ENCODE measurements around the gene HS6ST2.
A peak's percentile ranks its signal among the peaks of the same experiment; 100 is the strongest.

HS6ST2 gene

DNA sequence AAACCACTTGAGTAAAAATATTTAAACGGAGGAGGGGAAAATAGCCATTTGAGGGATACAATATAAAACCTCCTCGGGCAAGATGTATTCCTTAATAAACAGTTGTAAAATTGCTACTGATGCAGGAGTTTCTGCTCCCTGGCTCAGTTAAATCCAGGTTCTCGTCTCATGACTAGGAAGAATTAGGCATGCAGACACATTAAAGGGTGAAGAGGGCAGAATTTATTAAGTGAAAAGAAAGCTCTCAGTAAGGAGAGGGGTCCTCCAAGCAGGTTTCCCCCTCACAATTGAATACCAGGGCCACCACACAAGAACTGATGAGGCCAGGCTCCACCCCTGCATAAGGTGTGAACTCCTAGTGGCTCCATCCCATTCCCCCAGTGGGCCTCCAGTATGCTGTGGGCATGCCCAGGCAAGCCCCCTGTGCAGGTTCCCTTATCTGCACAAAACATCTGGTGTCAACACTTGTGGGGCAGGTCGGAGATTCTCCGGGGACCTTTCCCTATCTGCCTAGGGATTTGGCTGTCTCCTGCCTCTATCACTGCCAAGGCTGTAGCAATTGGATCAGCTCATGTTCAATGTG is 80.4 kb downstream of the HS6ST2 start:
- Histone ChIP-seq H2AFZ (ENCODE audit: low read length, unreplicated experiment) (no peak overlapping the region), H3K4me3 (ENCODE audit: low read depth, low read length) (no peak overlapping the region), H3K36me3 (ENCODE audit: insufficient read depth, low read length) (no peaks in the 10 kb centered on the region), H3K79me2 (ENCODE audit: control insufficient read depth, insufficient read depth, low read length, unreplicated experiment) (no peaks in the 10 kb centered on the region), H3K4me1 (ENCODE audit: control insufficient read depth, insufficient read depth, low read length, unreplicated experiment) (no peaks in the 10 kb centered on the region), H3K27ac (ENCODE audit: low read depth, low read length) (no peak overlapping the region), H3K27me3 (ENCODE audit: insufficient read depth, low read length) (no peaks in the 10 kb centered on the region)

DNA sequence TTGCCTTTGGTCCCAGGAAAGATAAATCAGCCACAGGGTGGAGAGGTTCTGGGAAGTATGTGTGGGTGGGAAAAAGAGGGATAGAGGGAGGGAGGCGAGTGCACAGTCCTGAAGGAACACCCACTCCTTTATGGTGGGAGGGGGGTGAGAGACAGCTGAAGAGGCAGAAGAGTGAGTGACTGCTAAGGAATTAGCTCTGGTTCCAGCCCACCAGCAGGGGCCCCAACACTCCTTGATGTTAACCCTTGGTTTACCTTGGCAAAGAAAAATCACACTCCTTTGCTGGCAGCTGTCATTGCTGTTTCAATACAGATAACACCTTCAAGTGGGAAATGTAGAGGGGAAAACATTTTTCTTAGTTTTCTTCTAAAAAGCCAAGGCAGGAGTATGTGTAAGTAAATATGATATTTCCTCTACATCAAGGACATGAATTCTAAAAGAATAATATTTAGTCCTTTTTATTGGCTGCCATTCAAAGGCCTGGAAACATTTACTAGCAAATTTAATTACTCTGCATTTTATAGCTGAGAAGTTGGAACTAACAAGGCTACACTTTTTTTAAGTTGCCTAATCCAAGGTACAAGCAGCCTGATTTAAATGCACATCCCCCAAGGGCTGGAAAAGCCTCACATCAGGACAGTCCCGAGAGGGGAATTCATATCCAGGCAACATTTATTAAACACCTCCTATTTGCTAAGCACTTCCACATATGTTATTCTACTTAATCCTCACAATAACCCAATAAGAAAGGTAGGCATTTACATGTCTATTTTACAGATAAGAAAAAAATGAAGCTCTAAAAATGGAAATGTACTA is 81.7 kb downstream of the HS6ST2 start:
- Histone ChIP-seq H3K4me1 (ENCODE audit: control insufficient read depth, insufficient read depth, low read length, unreplicated experiment) (no peaks in the 10 kb centered on the region), H3K36me3 (ENCODE audit: insufficient read depth, low read length) (no peaks in the 10 kb centered on the region), H3K79me2 (ENCODE audit: control insufficient read depth, insufficient read depth, low read length, unreplicated experiment) (no peaks in the 10 kb centered on the region), H3K27me3 (ENCODE audit: insufficient read depth, low read length) (no peaks in the 10 kb centered on the region), H3K4me3 (ENCODE audit: low read depth, low read length) (no peak overlapping the region), H3K27ac (ENCODE audit: low read depth, low read length) (no peak overlapping the region), H2AFZ (ENCODE audit: low read length, unreplicated experiment) (no peak overlapping the region)

DNA sequence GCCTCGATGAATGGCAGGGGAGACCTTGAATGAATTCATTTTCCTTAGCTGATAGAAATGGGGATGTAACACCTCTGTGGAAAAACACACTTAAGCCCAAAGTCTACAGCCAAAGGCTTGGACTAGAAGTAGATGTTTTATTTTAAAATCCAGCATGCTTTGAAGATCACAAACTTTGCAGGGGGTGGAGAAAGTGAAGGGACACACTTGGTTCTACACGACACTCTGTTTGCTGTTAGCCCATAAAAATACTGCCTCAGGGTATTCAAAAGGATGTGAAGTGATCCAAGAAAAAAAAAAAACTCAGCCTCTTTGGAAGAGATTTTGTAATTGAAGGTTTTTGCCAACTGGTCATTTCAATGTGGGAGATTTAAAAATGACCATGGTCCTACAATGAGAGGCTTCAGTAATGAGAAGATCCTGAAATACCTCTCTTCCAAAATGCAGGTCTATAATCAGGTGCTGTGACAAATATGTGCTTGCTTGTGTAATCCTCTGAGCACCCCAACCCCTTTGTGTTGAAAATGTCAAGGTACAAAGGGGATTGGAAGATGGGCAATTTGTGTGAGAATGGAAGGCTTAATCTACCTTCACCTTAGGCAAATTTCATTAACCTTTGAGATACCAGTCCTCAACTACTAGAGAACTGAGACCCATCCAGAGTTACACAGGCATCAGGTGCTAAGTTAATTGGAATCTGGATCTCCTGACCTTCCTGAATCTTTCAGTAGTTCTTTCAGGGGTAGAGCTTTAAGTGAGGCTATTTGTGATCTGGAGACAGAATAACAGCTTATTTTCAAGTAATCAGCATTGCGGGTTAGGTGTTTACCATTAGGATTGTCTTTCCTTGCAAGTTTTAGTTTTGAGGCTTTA is 82.5 kb downstream of the HS6ST2 start:
- Histone ChIP-seq H3K36me3 (ENCODE audit: insufficient read depth, low read length) (no peaks in the 10 kb centered on the region), H3K27ac (ENCODE audit: low read depth, low read length) (no peak overlapping the region), H2AFZ (ENCODE audit: low read length, unreplicated experiment) (no peak overlapping the region), H3K27me3 (ENCODE audit: insufficient read depth, low read length) (no peaks in the 10 kb centered on the region), H3K4me3 (ENCODE audit: low read depth, low read length) (no peak overlapping the region), H3K79me2 (ENCODE audit: control insufficient read depth, insufficient read depth, low read length, unreplicated experiment) (no peaks in the 10 kb centered on the region), H3K4me1 (ENCODE audit: control insufficient read depth, insufficient read depth, low read length, unreplicated experiment) (no peaks in the 10 kb centered on the region)

DNA sequence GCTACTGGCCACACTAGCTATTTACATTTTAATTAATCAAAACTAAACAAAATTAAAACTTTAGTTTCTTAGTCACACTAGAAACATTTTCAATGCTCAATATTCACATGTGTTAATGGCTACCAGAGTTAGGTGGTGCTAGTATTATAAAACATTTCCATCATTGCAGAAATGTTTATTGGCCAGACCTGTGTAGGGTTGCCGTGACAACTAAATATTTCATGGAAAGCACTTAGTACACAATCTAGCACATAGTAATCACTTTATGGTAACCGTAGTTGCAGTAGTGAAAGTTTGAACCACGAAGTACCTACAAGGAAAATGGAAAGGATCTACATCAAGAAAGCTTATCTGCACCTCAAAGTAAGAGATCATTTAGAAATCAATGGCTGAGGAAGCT is 95.9 kb downstream of the HS6ST2 start:
- H2AFZ ChIP-seq (ENCODE audit: low read length, unreplicated experiment) = no peak overlapping the region
- no peaks in the 10 kb centered on the region for H3K36me3 ChIP-seq (ENCODE audit: insufficient read depth, low read length)
- H3K79me2 ChIP-seq (ENCODE audit: control insufficient read depth, insufficient read depth, low read length, unreplicated experiment) = no peaks in the 10 kb centered on the region
- H3K4me1 ChIP-seq (ENCODE audit: control insufficient read depth, insufficient read depth, low read length, unreplicated experiment) = no peaks in the 10 kb centered on the region
- no peak overlapping the region for H3K27ac ChIP-seq (ENCODE audit: low read depth, low read length)
- H3K27me3 ChIP-seq (ENCODE audit: insufficient read depth, low read length) = no peaks in the 10 kb centered on the region
- no peak overlapping the region for H3K4me3 ChIP-seq (ENCODE audit: low read depth, low read length)

DNA sequence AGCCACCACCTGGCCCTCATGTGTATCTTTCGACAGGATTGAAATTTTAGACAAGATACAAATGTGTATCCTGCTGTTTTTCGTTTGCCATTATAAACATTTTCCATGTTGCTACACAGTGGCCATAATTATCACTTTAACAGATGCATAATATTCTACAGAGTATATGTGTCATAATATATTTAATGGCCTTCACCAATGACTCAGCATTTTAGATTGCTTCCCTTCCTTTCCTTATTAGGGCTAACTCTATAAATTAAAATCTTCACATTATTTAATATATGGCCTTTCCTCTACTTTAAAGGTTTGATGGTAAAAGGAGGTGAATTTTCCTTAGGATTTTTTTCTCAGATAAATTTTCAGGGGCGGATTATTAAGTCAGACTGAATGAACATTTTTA is 97.4 kb downstream of the HS6ST2 start:
- no peak overlapping the region for H3K27ac ChIP-seq (ENCODE audit: low read depth, low read length)
- no peak overlapping the region for H3K4me3 ChIP-seq (ENCODE audit: low read depth, low read length)
- no peaks in the 10 kb centered on the region for H3K4me1 ChIP-seq (ENCODE audit: control insufficient read depth, insufficient read depth, low read length, unreplicated experiment)
- H3K27me3 ChIP-seq (ENCODE audit: insufficient read depth, low read length) = no peaks in the 10 kb centered on the region
- H3K36me3 ChIP-seq (ENCODE audit: insufficient read depth, low read length) = no peaks in the 10 kb centered on the region
- H2AFZ ChIP-seq (ENCODE audit: low read length, unreplicated experiment) = no peak overlapping the region
- H3K79me2 ChIP-seq (ENCODE audit: control insufficient read depth, insufficient read depth, low read length, unreplicated experiment) = no peaks in the 10 kb centered on the region

DNA sequence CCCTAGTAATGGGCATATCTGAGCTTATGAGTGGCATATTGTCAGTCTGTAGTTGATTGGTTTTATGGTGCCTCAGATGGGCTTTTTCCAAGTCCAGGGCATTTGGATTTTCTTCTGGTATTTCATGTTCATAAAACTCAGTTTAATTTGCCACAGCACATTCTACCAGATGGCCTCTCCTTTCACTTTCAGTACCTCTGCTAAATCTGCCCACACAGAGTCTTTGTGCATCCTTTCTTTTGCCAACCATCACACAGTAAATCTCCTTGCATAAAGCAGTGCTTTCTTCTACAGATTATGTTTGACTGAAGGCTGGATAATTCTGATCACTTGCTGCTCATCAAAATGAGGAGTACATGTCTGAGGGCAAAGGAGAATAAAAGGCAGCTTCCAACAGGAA is 98.2 kb downstream of the HS6ST2 start:
- Histone ChIP-seq H3K36me3 (ENCODE audit: insufficient read depth, low read length) (no peaks in the 10 kb centered on the region), H3K4me1 (ENCODE audit: control insufficient read depth, insufficient read depth, low read length, unreplicated experiment) (no peaks in the 10 kb centered on the region), H3K27me3 (ENCODE audit: insufficient read depth, low read length) (no peaks in the 10 kb centered on the region), H2AFZ (ENCODE audit: low read length, unreplicated experiment) (no peak overlapping the region), H3K79me2 (ENCODE audit: control insufficient read depth, insufficient read depth, low read length, unreplicated experiment) (no peaks in the 10 kb centered on the region), H3K4me3 (ENCODE audit: low read depth, low read length) (no peak overlapping the region), H3K27ac (ENCODE audit: low read depth, low read length) (no peak overlapping the region)

DNA sequence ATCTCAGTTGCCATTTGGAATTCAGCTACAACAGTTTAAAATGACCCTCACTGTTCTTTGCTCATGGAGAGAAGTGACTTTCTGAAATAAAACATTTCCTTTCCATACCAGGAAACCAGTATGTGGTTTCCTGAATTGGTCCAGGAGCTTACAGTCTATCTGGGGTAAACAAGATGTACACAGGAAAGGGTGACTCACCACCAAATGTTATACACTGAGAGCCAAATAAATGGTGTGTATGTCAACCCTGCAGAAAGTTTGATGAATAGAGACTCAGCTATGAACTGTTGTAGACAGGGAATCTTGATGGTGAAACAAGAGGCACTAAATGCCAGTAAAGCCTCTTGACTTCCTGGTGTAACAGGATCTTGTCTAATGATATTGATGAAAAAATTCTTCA is 100.4 kb downstream of the HS6ST2 start:
- H3K4me3 ChIP-seq (ENCODE audit: low read depth, low read length) = no peak overlapping the region
- H3K36me3 ChIP-seq (ENCODE audit: insufficient read depth, low read length) = no peaks in the 10 kb centered on the region
- no peaks in the 10 kb centered on the region for H3K27me3 ChIP-seq (ENCODE audit: insufficient read depth, low read length)
- H3K4me1 ChIP-seq (ENCODE audit: control insufficient read depth, insufficient read depth, low read length, unreplicated experiment) = no peaks in the 10 kb centered on the region
- H2AFZ ChIP-seq (ENCODE audit: low read length, unreplicated experiment) = no peak overlapping the region
- H3K27ac ChIP-seq (ENCODE audit: low read depth, low read length) = no peak overlapping the region
- H3K79me2 ChIP-seq (ENCODE audit: control insufficient read depth, insufficient read depth, low read length, unreplicated experiment) = no peaks in the 10 kb centered on the region

DNA sequence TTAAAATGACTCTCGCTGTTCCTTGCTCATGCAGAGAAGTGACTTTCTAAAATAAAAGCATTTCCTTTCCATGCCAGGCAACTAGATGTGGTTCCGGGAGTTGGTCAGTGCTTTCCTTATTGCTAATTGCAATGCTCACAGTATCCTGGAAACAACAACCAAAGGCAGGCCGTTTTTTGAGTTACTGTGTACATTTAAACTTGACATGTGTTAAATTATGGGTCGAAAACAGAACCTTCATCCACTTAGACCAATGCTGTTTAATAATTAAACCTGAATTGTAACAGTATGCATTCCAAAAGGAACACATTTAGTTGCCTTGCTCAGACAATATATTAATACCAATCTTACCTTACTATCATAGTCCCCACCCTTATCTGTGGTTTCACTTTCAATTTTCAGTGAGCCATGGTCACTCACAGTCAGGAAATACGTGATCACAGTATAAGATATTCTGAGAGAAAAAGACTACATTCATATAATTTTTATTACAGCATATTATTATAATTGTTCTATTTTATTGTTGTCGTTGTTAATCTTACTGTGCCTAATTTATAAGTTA is 102.6 kb downstream of the HS6ST2 start:
- Histone ChIP-seq H3K27ac (ENCODE audit: low read depth, low read length) (no peak overlapping the region), H3K79me2 (ENCODE audit: control insufficient read depth, insufficient read depth, low read length, unreplicated experiment) (no peaks in the 10 kb centered on the region), H2AFZ (ENCODE audit: low read length, unreplicated experiment) (peak overlapping the region; percentile 38), H3K27me3 (ENCODE audit: insufficient read depth, low read length) (no peaks in the 10 kb centered on the region), H3K4me3 (ENCODE audit: low read depth, low read length) (peak overlapping the region; percentile 54), H3K36me3 (ENCODE audit: insufficient read depth, low read length) (no peaks in the 10 kb centered on the region), H3K4me1 (ENCODE audit: control insufficient read depth, insufficient read depth, low read length, unreplicated experiment) (no peaks in the 10 kb centered on the region)

DNA sequence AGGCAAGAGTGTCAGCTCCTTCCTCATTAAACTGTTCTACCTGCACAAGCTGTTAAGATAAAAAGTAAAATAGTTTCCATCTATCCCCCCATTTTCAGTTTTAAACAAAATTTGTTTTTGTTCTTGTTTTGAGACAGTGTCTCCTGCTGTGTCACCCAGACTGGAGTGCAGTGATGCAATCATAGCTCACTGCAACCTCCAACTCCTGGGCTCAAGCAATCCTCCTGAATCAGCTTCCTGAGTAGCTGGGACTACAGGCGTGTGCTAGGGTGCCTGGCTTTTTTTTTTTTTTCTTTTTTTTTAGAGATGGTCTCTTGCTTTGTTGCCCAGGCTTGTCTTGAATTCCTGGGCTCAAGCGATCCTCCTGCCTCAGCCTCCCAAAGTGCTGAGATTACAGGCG is 105.4 kb downstream of the HS6ST2 start:
- no peaks in the 10 kb centered on the region for H3K27me3 ChIP-seq (ENCODE audit: insufficient read depth, low read length)
- H3K27ac ChIP-seq (ENCODE audit: low read depth, low read length) = no peak overlapping the region
- no peaks in the 10 kb centered on the region for H3K79me2 ChIP-seq (ENCODE audit: control insufficient read depth, insufficient read depth, low read length, unreplicated experiment)
- H3K36me3 ChIP-seq (ENCODE audit: insufficient read depth, low read length) = no peaks in the 10 kb centered on the region
- H2AFZ ChIP-seq (ENCODE audit: low read length, unreplicated experiment) = no peak overlapping the region
- H3K4me3 ChIP-seq (ENCODE audit: low read depth, low read length) = no peak overlapping the region
- H3K4me1 ChIP-seq (ENCODE audit: control insufficient read depth, insufficient read depth, low read length, unreplicated experiment) = no peaks in the 10 kb centered on the region

DNA sequence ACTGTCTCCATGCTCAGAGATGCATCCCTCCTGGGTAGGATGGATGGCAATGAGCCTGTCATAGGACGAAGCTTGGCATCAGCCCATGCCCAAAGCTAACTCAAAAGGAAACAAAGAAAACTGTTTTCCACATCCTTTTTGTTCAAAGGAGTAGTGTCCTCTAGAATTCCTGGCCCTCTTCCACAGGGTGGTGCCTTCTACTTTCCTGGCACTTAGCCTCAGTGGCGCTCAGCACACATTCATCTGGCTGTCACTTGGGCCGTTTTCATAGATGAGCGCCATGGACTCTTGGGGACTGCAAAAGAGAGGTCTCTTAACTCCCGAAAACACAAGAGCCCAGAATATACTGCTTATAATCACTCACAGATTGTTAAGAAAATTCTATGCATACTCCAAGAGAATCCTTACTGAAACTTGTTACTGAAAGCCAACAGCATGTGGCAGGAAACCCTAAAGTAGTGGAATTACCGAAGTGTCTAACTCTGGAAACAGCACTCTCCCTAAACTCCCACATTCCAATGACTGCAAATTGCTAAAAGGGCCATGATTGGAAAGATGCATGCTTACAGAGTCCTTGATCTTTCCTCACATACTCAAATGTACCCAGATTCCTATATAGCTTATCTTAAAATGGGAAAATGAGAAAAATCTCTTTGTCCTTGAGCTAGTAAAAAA is 110.0 kb downstream of the HS6ST2 start:
- Histone ChIP-seq H3K36me3 (ENCODE audit: insufficient read depth, low read length) (no peaks in the 10 kb centered on the region), H3K4me3 (ENCODE audit: low read depth, low read length) (no peak overlapping the region), H3K27ac (ENCODE audit: low read depth, low read length) (no peak overlapping the region), H3K27me3 (ENCODE audit: insufficient read depth, low read length) (no peaks in the 10 kb centered on the region), H3K4me1 (ENCODE audit: control insufficient read depth, insufficient read depth, low read length, unreplicated experiment) (no peaks in the 10 kb centered on the region), H3K79me2 (ENCODE audit: control insufficient read depth, insufficient read depth, low read length, unreplicated experiment) (no peaks in the 10 kb centered on the region), H2AFZ (ENCODE audit: low read length, unreplicated experiment) (no peak overlapping the region)

Measured in ACC112 (cell line).